ENCODE data around the gene BIVM.

The BIVM gene

GRCh38 chr13:102788683-102789082 lies 10.2 kb upstream of the BIVM start:
- DNase-seq (ENCODE audit: low read depth) = no peak

- DNase-seq (ENCODE audit: low read depth) = no peak
Observed at GRCh38 chr13:102792396-102792795, 6.5 kb upstream of the BIVM start.

DNA sequence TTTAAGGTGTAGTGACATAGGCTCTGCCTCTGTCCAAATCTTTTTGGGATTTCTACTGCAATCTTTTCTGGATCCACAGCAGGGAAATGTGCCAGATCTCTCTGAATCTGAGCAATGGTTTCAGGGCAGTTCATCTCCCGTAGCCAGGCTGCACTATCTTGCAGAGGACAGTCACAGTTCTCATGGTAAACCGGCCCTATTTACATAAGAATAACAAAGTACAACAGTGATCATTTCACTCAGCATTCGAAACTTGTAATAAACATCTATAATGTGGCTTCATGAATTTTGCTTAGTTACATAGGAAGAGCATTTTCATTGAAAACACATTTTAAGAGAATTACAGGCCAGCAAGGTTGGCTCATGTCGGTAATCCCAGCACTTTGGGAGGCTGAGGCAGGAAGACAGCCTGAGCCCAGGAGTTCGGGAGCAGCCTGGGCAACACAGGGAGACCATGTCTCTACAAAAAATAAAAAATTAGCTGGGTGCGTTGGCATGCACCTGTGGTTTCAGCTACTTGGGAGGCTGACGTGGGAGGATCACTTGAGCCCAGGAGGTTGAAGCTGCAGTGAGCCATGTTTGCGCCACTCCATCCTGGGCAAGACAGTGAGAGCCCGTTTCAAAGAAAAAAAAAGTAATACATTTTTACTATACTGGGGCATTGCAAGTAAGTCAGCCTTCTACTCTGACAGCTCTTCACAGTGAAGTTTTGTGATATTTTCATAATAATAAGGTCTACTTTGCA lies 5.1 kb upstream of the BIVM start:
- DNase-seq (ENCODE audit: low read depth) = no peak

GRCh38 chr13:102799426-102800144 lies 666 bp downstream of the BIVM start:
- DNase-seq (ENCODE audit: low read depth) = no peak

DNA sequence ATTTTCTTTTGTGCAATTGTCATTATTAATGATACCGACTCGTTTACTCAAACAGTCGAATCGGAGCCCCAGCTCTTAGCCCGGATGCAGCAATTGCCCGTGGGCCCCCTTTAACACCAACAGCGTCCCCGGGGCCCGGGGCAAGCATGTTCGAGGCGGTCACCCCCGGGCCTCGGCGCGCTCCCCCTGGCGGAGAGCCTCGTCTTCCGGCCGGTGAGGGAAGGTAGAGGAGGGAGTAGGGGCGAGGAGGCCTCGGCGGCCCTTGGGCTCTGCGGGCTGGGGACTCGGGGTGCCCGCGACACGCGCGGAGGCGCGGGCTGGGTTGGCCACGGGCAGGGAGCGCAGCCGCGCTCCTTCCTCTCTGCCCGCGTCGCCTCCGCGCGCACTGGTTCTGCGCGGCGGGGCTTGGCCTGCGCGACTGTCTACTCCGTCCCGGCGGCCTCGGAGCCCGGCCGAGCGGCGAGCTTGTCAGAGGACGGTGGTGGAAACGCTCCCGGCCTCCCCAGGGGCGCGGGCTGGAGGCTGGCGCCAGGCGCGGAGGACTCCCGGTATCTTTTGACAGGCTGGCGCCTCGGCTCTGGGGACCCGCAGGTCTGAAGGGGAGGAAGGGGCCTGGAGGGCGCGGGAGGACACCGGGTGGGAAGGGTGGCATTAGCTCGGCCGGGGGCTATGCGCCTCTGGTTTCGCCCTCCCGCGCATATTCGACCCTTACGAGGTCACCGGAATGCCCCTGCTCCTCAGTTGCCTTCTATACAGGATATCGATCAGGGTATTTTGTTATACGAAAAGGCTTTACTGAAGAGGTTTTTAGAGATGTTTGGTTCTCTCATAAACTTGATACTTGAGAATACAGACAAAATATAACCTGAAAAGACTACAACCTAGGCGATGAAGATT lies 1.5 kb downstream of the BIVM start:
- peak; percentile 82 for DNase-seq (ENCODE audit: low read depth)

DNA sequence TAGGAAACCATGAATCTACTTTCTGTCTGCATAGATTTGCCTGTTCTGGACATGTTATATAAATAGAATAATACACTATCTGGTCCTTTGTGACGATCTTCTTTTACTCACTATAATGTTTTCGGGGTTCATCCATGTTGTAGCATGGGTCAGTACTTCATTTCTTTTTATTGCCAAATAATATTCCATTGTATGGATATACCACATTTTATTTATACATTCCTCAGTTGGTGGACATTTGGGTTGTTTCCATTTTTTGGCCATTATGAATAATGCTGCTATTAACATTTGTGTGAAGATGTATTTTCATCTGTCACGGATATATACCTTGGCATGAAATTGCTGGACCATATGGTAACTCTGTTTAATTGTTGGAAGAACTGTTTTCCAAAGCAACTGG lies 6.8 kb downstream of the BIVM start:
- no peak for DNase-seq (ENCODE audit: low read depth)

- no peak for DNase-seq (ENCODE audit: low read depth)
Observed at GRCh38 chr13:102807699-102808098, 8.8 kb downstream of the BIVM start.

GRCh38 chr13:102812611-102813287 lies 13.8 kb downstream of the BIVM start:
- DNase-seq (ENCODE audit: low read depth) = no peak

GRCh38 chr13:102814025-102814607 lies 15.2 kb downstream of the BIVM start:
- DNase-seq (ENCODE audit: low read depth) = no peak

DNA sequence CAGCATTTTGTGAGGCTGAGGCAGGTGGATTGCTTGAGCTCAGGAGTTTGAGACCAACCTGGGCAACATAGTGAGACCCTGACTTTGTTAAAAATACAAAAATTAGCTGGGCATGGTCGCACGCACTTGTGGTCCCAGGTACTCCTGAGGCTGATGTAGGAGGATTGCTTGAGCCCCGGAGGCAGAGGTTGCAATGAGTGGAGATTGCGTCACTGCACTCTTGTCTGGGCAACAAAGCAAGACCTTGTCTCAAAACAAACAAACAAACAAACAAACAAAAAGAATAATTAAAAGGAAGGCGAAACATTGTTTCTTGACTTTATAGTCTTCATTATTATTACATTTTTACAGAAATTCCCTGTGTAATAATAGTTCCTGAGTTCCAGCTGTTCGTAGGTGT lies 15.9 kb downstream of the BIVM start:
- DNase-seq (ENCODE audit: low read depth) = no peak

DNA sequence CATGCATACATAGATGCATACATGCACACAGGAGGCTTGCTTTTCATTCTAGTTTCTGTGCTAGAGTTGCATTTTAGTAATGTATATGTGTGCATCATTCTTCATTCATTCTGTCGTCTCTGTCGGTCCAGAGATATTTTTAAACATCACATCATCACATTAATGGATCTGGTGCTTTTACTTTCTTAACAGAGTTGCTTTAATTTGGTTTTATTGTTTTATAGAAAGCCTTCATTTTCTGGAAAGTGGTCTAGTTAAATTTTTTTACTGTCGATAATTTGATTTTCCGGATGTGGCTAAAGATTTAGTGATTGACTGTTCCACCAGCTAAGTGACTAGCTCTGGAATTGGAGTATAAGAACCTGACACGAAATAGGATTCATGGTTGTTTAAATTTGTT lies 16.9 kb downstream of the BIVM start:
- DNase-seq (ENCODE audit: low read depth) = no peak

DNA sequence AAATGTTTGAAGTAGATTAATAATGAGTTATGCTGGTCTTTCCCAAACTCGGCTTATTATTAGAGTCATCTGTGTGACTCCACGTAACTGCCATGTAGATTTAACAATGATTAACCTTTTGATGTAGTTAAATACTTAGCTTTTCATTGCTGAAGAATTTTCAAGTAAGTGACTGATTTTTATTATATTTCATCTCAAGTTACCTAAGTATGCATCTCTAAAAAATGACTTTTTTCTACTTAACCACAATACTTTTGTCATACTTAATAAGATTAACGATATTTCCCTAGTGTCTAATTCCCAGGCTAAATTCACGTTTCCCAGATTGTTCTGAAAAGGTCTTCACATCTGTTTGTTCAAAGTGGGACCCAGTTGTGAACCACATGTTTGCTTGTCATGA lies 17.8 kb downstream of the BIVM start:
- no peak for DNase-seq (ENCODE audit: low read depth)

DNA sequence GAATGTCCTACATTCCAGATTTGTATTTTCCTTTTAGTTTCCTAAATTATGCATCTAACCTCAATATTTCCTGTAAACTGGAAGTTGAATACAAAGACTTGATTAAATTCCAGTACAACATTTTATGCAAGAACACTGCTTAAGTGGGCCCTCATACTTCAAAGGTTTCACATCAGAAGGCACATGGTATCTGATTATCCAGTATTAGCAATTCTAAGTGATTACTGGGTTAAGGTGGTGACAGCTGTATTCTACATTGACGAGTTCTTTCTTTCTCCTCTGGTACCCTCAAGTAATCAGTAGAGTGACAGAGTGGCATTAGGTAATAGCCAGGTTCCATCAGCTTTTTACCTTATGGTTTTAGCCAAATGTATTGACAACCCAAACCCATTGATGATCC lies 18.3 kb downstream of the BIVM start:
- no peak for DNase-seq (ENCODE audit: low read depth)

GRCh38 chr13:102817907-102818306 lies 19.0 kb downstream of the BIVM start:
- DNase-seq (ENCODE audit: low read depth) = no peak

GRCh38 chr13:102825400-102825799 lies 26.5 kb downstream of the BIVM start:
- DNase-seq (ENCODE audit: low read depth) = no peak

GRCh38 chr13:102825921-102826706 lies 27.2 kb downstream of the BIVM start:
- no peak for DNase-seq (ENCODE audit: low read depth)

DNA sequence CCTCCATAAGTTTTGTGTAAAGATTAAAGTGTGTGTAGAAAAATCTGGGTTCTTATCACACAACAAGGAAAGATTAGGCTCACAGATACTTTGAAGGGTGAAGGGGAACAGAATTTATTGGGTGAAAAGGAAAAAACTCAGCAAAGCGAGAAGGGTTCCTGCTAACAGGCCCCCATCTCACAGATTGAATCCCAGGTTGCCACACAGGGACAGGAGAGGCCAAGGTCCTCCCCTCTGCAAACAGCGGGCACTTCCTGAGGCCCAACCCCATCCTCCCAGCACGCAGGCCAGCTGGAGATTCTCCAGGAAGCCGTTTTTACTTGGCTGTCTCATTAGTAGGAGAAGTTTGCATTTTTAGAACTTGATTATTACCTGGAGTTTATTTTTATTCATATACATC lies 31.7 kb downstream of the BIVM start:
- no peak for DNase-seq (ENCODE audit: low read depth)

GRCh38 chr13:102836471-102836870 lies 37.6 kb downstream of the BIVM start:
- no peak for DNase-seq (ENCODE audit: low read depth)

GRCh38 chr13:102838273-102838672 lies 39.4 kb downstream of the BIVM start:
- DNase-seq (ENCODE audit: low read depth) = no peak

- DNase-seq (ENCODE audit: low read depth) = no peak
Observed at GRCh38 chr13:102838982-102839381, 40.1 kb downstream of the BIVM start.

DNA sequence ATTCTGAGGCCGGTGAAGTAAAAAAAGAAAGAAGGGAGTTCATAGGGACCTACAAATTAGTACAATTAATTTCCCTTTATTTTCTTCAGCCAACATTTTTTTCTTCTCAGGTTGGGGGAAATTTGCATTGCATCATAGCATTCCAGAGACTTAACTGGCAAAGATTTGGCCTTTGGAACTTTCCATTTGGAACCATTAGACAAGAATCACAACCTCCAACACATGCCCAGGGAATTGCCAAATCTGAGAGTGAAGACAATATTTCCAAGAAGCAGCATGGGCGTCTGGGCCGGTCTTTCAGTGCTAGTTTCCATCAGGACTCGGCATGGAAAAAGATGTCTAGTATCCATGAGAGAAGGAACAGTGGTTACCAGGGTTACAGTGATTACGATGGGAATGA lies 40.5 kb downstream of the BIVM start:
- DNase-seq (ENCODE audit: low read depth) = no peak

All from stimulated activated CD8-positive, alpha-beta memory T cell treated with anti-CD3 and anti-CD28 coated beads, Interleukin-4, amount 100 ng/mL, for 24 hours (primary cell).